Tibial nerve (tissue), 4 donors: Measurements from ENCODE around the gene NEK10.

Experiments
- EP300 ChIP-seq, 2 donors: sonication (generic); formaldehyde crosslinking; IDR thresholded peaks; one replicate each; pipeline ENCODE4 v1.6.1; 2017; ENCODE audit warnings: antibody characterized with exemption in 2 of 2, mild to moderate bottlenecking in 1 of 2
- POLR2A ChIP-seq, 2 donors: fragments of 450-650 bp; IDR thresholded peaks; one replicate each; pipeline ENCODE4 v1.6.1; 2017; ENCODE audit warnings: antibody characterized with exemption in 2 of 2, mild to moderate bottlenecking in 2 of 2, moderate library complexity in 2 of 2
- TF ChIP-seq, protein P1 (sequence below), 5 experiments: fragments of 200-600 bp in 3 of 5; fragments of 450-650 bp in 2 of 5; sonication (generic) in 3 of 5; IDR thresholded peaks; one replicate each; pipeline ENCODE4 v1.5.1; 2016 to 2019; ENCODE audit warnings: antibody characterized with exemption in 5 of 5, mild to moderate bottlenecking in 3 of 5, moderate library complexity in 2 of 5

DNA sequence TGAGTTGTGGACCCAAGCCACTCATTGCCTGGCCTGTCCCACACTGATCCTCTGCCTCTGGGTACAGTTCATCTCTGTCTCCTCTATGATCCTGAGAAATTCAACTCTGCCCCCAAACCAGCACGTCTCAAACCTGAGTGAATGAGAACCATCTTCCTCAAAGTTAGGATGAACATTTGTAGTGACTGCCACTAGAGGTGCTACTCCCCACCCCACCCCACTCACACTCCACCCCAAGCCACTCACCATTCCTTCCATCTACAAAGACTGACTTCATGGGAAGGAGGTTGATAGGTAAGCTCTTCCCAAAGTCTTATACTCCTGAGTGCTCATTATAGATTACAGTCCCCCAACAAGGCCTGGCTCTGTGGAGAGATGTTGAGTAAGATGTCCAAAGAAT is 43.8 kb downstream of the NEK10 start:
- TF ChIP-seq POLR2A (IDR thresholded peaks at IDR 0.05) (no peak), EP300 (IDR thresholded peaks at IDR 0.05) (no peak)
- TF ChIP-seq, protein P1, sequence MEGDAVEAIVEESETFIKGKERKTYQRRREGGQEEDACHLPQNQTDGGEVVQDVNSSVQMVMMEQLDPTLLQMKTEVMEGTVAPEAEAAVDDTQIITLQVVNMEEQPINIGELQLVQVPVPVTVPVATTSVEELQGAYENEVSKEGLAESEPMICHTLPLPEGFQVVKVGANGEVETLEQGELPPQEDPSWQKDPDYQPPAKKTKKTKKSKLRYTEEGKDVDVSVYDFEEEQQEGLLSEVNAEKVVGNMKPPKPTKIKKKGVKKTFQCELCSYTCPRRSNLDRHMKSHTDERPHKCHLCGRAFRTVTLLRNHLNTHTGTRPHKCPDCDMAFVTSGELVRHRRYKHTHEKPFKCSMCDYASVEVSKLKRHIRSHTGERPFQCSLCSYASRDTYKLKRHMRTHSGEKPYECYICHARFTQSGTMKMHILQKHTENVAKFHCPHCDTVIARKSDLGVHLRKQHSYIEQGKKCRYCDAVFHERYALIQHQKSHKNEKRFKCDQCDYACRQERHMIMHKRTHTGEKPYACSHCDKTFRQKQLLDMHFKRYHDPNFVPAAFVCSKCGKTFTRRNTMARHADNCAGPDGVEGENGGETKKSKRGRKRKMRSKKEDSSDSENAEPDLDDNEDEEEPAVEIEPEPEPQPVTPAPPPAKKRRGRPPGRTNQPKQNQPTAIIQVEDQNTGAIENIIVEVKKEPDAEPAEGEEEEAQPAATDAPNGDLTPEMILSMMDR (IDR thresholded peaks at IDR 0.05) = no peak
